GM23338 (cell line): Measurements from ENCODE around the gene ZNF740. TPM values are rescaled to one million over a fixed set of nuclear protein-coding genes. Genes with fewer than 3 reads are reported as not detected.

Source experiments
- ATAC-seq: fragments of 200-7000 bp; cut with Tn5 transposase; 3 replicates; pipeline ENCODE4 v1.9.1; 2020
- DNase-seq: peaks from one replicate; pipeline ENCODE4 v3.0.0-alpha.2; 2015; ENCODE audit warnings: low spot score
- H2AFZ ChIP-seq: fragments of 200-600 bp; sonication (generic); 2 replicates; pipeline ENCODE4 v1.8.0; 2016; ENCODE audit warnings: antibody characterized with exemption, mild to moderate bottlenecking, moderate library complexity
- H3F3A ChIP-seq: fragments of 200-600 bp; sonication (generic); replicated peaks from 2 replicates; pipeline ENCODE4 v1.8.0; 2017; ENCODE audit warnings: antibody characterized with exemption, mixed run types, low read depth
- H3K27ac ChIP-seq: fragments of 200-600 bp; sonication (generic); 2 replicates; pipeline ENCODE4 v1.6.1; 2016; ENCODE audit warnings: low read depth
- H3K27me3 ChIP-seq: fragments of 200-600 bp; sonication (generic); 2 replicates; pipeline ENCODE4 v1.8.0; 2016; ENCODE audit warnings: mild to moderate bottlenecking, mixed run types, moderate library complexity; ENCODE audit not compliant: insufficient read depth
- H3K36me3 ChIP-seq: fragments of 200-600 bp; sonication (generic); 2 replicates; pipeline ENCODE4 v1.8.0; 2016; ENCODE audit warnings: mild to moderate bottlenecking; ENCODE audit not compliant: insufficient read depth
- H3K4me1 ChIP-seq: fragments of 200-600 bp; sonication (generic); 2 replicates; pipeline ENCODE4 v1.8.0; 2016; ENCODE audit warnings: mild to moderate bottlenecking, moderate library complexity; ENCODE audit not compliant: insufficient read depth
- H3K4me2 ChIP-seq: fragments of 200-600 bp; sonication (generic); 2 replicates; pipeline ENCODE4 v1.7.1; 2017; ENCODE audit warnings: mixed run types
- H3K4me3 ChIP-seq: fragments of 200-600 bp; sonication (generic); 2 replicates; pipeline ENCODE4 v1.6.1; 2016; ENCODE audit warnings: mixed run types
- H3K79me2 ChIP-seq: fragments of 200-600 bp; sonication (generic); replicated peaks from 2 replicates; pipeline ENCODE4 v1.8.0; 2017; ENCODE audit warnings: mild to moderate bottlenecking; ENCODE audit not compliant: insufficient read depth
- H3K9me2 ChIP-seq: fragments of 200-600 bp; sonication (generic); 2 replicates; pipeline ENCODE4 v1.8.0; 2017; ENCODE audit not compliant: insufficient read depth
- H4K20me1 ChIP-seq: fragments of 200-600 bp; sonication (generic); replicated peaks from 2 replicates; pipeline ENCODE4 v1.8.0; 2017; ENCODE audit warnings: mild to moderate bottlenecking; ENCODE audit not compliant: insufficient read depth
- H3K27ac Mint-ChIP-seq: 2 replicates; pipeline ENCODE4 v1.8.0; 2020; ENCODE audit warnings: inconsistent platforms, mild to moderate bottlenecking, moderate library complexity, mixed read lengths
- H3K27me3 Mint-ChIP-seq: 3 replicates; pipeline ENCODE4 v1.8.0; 2022; ENCODE audit warnings: low read depth, mild to moderate bottlenecking, moderate library complexity, mixed read lengths, inconsistent platforms; ENCODE audit not compliant: insufficient read depth, poor library complexity
- H3K36me3 Mint-ChIP-seq: 3 replicates; pipeline ENCODE4 v1.8.0; 2021; ENCODE audit warnings: low read depth, mild to moderate bottlenecking, inconsistent platforms, moderate library complexity, mixed read lengths
- H3K4me1 Mint-ChIP-seq: 3 replicates; pipeline ENCODE4 v1.8.0; 2020; ENCODE audit warnings: mild to moderate bottlenecking, inconsistent platforms, mixed read lengths
- H3K4me3 Mint-ChIP-seq: 3 replicates; pipeline ENCODE4 v1.8.0; 2021; ENCODE audit warnings: moderate library complexity, mild to moderate bottlenecking, inconsistent platforms, mixed read lengths
- H3K9me3 Mint-ChIP-seq: 3 replicates; pipeline ENCODE4 v1.8.0; 2020; ENCODE audit warnings: moderate library complexity, mild to moderate bottlenecking, inconsistent platforms, mixed read lengths
- CREB1 ChIP-seq: fragments of 250-450 bp; sonication (Bioruptor Pico); IDR thresholded peaks from 2 replicates; pipeline ENCODE4 v1.5.0; 2020; ENCODE audit warnings: low read depth, mild to moderate bottlenecking, moderate library complexity
- EZH2 ChIP-seq: fragments of 200-600 bp; sonication (generic); IDR thresholded peaks from one replicate; pipeline ENCODE4 v1.8.0; 2017; ENCODE audit warnings: antibody characterized with exemption, mild to moderate bottlenecking, low read depth; ENCODE audit not compliant: unreplicated experiment
- EZH2phosphoT487 ChIP-seq: fragments of 200-600 bp; sonication (generic); IDR thresholded peaks from one replicate; pipeline ENCODE4 v1.8.1; 2018; ENCODE audit warnings: antibody characterized with exemption; ENCODE audit not compliant: unreplicated experiment
- JUNB ChIP-seq: IDR thresholded peaks from one replicate; pipeline ENCODE4 v1.6.1; 2016; ENCODE audit warnings: antibody characterized with exemption; ENCODE audit not compliant: unreplicated experiment
- NANOG ChIP-seq: IDR thresholded peaks from 2 replicates; pipeline ENCODE4 v1.6.1; 2016; ENCODE audit warnings: antibody characterized with exemption, borderline replicate concordance
- POLR2AphosphoS5 ChIP-seq: IDR thresholded peaks from 2 replicates; pipeline ENCODE4 v1.6.1; 2016; ENCODE audit warnings: antibody characterized with exemption, low read depth
- STAT1 ChIP-seq: IDR thresholded peaks from one replicate; pipeline ENCODE4 v1.6.1; 2016; ENCODE audit warnings: antibody characterized with exemption; ENCODE audit not compliant: unreplicated experiment
- ZNF114 ChIP-seq: fragments of 250-450 bp; sonication (Bioruptor Pico); IDR thresholded peaks from 2 replicates; pipeline ENCODE4 v1.5.0; 2020; ENCODE audit warnings: mild to moderate bottlenecking, moderate library complexity
- ZNF331 ChIP-seq: fragments of 250-450 bp; sonication (Bioruptor Pico); IDR thresholded peaks from 2 replicates; pipeline ENCODE4 v1.5.0; 2020; ENCODE audit warnings: low read depth, mild to moderate bottlenecking, moderate library complexity
- polyA plus RNA-seq: library from polyadenylated mRNA; unstranded; fragments of >200 nt; fragmentation: Nextera tagmentation; extraction: Ambion mirVana; gene quantifications from 2 replicates; pipeline ENCODE4 v1.2.1, GENCODE V29; 2016
- total RNA-seq: library from RNA; depleted of rRNA; stranded (reverse); fragments of >200 nt; shearing (Covaris generic); gene quantifications from 2 replicates; pipeline ENCODE4 v1.2.3, GENCODE V29; 2014
- TF ChIP-seq, protein P1 (sequence below): IDR thresholded peaks from 2 replicates; pipeline ENCODE4 v1.6.1; 2016; ENCODE audit warnings: antibody characterized with exemption
- TF ChIP-seq, protein P2 (sequence below), 2 experiments: fragments of 200-600 bp in 1 of 2; sonication (generic) in 1 of 2; conservative IDR thresholded peaks; 2 replicates each; pipeline versions ENCODE4 v1.5.1 to v1.6.1; 2016 to 2017; ENCODE audit warnings: antibody characterized with exemption in 2 of 2, low read depth in 2 of 2, mild to moderate bottlenecking in 2 of 2, moderate library complexity in 1 of 2
- TF ChIP-seq, protein P3 (sequence below): fragments of 250-450 bp; sonication (Bioruptor Pico); IDR thresholded peaks from 2 replicates; pipeline ENCODE4 v1.5.0; 2020; ENCODE audit warnings: mild to moderate bottlenecking, moderate library complexity
- TF ChIP-seq, protein P4 (sequence below): IDR thresholded peaks from one replicate; pipeline ENCODE4 v1.6.1; 2018; ENCODE audit warnings: antibody characterized with exemption; ENCODE audit not compliant: unreplicated experiment

ZNF740 gene
- total and polyA plus RNA-seq, 2 experiments from 2014 or later, result 2.6 to 13.0 TPM

DNA sequence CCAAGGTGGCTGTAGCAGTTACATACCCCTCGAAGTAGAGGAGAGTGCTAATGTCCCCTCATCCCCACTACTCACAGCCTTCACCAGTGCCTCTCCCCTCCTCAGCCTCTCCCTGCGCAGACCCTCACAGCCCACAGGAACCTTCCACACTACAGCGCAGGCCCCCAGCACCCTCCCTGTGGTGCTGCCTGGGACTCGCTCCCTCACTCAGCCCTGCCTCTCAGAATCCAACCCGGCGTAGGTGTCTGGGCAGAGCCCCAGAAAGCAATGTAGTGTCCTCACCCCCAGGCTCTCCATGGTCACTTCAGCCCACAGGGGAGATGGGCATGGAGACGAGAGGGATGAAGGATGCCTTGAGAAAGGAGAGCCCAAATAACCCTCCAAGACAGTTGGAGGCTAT, 10.9 kb upstream of the ZNF740 start:
- Histone ChIP-seq H4K20me1 (peaks cover 5% of the 10 kb centered on the region), H3K36me3 (no peaks in the 10 kb centered on the region), H3K4me3 (no peak overlapping the region), H3K4me1 (no peaks in the 10 kb centered on the region), H3K27ac (no peak overlapping the region), H3K79me2 (no peaks in the 10 kb centered on the region), H3K27me3 (peaks cover 56% of the 10 kb centered on the region), H3K9me2 (no peaks in the 10 kb centered on the region), H2AFZ (no peak overlapping the region), H3K4me2 (no peak overlapping the region), H3F3A (no peaks in the 10 kb centered on the region)
- DNase-seq (no peak), ATAC-seq (no peak)
- peaks cover 50% of the 10 kb centered on the region for H3K27me3 Mint-ChIP-seq
- peaks cover 2% of the 10 kb centered on the region; the same call in 1 of the 3 replicates for H3K36me3 Mint-ChIP-seq
- H3K4me3 Mint-ChIP-seq, result no peak overlapping the region
- no peaks in the 10 kb centered on the region for H3K9me3 Mint-ChIP-seq
- H3K4me1 Mint-ChIP-seq, result peaks cover 11% of the 10 kb centered on the region
- no peak overlapping the region for H3K27ac Mint-ChIP-seq
- TF ChIP-seq, protein P1, sequence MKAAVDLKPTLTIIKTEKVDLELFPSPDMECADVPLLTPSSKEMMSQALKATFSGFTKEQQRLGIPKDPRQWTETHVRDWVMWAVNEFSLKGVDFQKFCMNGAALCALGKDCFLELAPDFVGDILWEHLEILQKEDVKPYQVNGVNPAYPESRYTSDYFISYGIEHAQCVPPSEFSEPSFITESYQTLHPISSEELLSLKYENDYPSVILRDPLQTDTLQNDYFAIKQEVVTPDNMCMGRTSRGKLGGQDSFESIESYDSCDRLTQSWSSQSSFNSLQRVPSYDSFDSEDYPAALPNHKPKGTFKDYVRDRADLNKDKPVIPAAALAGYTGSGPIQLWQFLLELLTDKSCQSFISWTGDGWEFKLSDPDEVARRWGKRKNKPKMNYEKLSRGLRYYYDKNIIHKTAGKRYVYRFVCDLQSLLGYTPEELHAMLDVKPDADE, result no peak
- no peak for TF ChIP-seq NANOG
- TF ChIP-seq STAT1, result no peak
- TF ChIP-seq ZNF331 (CRISPR knock-in tag), result no peak
- TF ChIP-seq, protein P2, sequence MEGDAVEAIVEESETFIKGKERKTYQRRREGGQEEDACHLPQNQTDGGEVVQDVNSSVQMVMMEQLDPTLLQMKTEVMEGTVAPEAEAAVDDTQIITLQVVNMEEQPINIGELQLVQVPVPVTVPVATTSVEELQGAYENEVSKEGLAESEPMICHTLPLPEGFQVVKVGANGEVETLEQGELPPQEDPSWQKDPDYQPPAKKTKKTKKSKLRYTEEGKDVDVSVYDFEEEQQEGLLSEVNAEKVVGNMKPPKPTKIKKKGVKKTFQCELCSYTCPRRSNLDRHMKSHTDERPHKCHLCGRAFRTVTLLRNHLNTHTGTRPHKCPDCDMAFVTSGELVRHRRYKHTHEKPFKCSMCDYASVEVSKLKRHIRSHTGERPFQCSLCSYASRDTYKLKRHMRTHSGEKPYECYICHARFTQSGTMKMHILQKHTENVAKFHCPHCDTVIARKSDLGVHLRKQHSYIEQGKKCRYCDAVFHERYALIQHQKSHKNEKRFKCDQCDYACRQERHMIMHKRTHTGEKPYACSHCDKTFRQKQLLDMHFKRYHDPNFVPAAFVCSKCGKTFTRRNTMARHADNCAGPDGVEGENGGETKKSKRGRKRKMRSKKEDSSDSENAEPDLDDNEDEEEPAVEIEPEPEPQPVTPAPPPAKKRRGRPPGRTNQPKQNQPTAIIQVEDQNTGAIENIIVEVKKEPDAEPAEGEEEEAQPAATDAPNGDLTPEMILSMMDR (conservative IDR thresholded peaks at IDR 0.05; ENCODE audit: low read depth in 2 of 2), result no peak
- no peak for TF ChIP-seq POLR2AphosphoS5
- no peak for TF ChIP-seq JUNB
- no peak for TF ChIP-seq CREB1
- no peak for TF ChIP-seq EZH2phosphoT487
- TF ChIP-seq, protein P3, sequence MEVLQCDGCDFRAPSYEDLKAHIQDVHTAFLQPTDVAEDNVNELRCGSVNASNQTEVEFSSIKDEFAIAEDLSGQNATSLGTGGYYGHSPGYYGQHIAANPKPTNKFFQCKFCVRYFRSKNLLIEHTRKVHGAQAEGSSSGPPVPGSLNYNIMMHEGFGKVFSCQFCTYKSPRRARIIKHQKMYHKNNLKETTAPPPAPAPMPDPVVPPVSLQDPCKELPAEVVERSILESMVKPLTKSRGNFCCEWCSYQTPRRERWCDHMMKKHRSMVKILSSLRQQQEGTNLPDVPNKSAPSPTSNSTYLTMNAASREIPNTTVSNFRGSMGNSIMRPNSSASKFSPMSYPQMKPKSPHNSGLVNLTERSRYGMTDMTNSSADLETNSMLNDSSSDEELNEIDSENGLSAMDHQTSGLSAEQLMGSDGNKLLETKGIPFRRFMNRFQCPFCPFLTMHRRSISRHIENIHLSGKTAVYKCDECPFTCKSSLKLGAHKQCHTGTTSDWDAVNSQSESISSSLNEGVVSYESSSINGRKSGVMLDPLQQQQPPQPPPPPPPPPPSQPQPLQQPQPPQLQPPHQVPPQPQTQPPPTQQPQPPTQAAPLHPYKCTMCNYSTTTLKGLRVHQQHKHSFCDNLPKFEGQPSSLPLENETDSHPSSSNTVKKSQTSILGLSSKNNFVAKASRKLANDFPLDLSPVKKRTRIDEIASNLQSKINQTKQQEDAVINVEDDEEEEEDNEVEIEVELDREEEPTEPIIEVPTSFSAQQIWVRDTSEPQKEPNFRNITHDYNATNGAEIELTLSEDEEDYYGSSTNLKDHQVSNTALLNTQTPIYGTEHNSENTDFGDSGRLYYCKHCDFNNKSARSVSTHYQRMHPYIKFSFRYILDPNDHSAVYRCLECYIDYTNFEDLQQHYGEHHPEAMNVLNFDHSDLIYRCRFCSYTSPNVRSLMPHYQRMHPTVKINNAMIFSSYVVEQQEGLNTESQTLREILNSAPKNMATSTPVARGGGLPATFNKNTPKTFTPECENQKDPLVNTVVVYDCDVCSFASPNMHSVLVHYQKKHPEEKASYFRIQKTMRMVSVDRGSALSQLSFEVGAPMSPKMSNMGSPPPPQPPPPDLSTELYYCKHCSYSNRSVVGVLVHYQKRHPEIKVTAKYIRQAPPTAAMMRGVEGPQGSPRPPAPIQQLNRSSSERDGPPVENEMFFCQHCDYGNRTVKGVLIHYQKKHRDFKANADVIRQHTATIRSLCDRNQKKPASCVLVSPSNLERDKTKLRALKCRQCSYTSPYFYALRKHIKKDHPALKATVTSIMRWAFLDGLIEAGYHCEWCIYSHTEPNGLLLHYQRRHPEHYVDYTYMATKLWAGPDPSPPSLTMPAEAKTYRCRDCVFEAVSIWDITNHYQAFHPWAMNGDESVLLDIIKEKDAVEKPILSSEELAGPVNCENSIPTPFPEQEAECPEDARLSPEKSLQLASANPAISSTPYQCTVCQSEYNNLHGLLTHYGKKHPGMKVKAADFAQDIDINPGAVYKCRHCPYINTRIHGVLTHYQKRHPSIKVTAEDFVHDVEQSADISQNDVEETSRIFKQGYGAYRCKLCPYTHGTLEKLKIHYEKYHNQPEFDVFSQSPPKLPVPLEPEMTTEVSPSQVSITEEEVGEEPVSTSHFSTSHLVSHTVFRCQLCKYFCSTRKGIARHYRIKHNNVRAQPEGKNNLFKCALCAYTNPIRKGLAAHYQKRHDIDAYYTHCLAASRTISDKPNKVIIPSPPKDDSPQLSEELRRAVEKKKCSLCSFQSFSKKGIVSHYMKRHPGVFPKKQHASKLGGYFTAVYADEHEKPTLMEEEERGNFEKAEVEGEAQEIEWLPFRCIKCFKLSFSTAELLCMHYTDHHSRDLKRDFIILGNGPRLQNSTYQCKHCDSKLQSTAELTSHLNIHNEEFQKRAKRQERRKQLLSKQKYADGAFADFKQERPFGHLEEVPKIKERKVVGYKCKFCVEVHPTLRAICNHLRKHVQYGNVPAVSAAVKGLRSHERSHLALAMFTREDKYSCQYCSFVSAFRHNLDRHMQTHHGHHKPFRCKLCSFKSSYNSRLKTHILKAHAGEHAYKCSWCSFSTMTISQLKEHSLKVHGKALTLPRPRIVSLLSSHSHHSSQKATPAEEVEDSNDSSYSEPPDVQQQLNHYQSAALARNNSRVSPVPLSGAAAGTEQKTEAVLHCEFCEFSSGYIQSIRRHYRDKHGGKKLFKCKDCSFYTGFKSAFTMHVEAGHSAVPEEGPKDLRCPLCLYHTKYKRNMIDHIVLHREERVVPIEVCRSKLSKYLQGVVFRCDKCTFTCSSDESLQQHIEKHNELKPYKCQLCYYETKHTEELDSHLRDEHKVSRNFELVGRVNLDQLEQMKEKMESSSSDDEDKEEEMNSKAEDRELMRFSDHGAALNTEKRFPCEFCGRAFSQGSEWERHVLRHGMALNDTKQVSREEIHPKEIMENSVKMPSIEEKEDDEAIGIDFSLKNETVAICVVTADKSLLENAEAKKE (CRISPR knock-in tag), result no peak
- TF ChIP-seq EZH2, result no peak
- TF ChIP-seq ZNF114 (CRISPR knock-in tag), result no peak
- TF ChIP-seq, protein P4, sequence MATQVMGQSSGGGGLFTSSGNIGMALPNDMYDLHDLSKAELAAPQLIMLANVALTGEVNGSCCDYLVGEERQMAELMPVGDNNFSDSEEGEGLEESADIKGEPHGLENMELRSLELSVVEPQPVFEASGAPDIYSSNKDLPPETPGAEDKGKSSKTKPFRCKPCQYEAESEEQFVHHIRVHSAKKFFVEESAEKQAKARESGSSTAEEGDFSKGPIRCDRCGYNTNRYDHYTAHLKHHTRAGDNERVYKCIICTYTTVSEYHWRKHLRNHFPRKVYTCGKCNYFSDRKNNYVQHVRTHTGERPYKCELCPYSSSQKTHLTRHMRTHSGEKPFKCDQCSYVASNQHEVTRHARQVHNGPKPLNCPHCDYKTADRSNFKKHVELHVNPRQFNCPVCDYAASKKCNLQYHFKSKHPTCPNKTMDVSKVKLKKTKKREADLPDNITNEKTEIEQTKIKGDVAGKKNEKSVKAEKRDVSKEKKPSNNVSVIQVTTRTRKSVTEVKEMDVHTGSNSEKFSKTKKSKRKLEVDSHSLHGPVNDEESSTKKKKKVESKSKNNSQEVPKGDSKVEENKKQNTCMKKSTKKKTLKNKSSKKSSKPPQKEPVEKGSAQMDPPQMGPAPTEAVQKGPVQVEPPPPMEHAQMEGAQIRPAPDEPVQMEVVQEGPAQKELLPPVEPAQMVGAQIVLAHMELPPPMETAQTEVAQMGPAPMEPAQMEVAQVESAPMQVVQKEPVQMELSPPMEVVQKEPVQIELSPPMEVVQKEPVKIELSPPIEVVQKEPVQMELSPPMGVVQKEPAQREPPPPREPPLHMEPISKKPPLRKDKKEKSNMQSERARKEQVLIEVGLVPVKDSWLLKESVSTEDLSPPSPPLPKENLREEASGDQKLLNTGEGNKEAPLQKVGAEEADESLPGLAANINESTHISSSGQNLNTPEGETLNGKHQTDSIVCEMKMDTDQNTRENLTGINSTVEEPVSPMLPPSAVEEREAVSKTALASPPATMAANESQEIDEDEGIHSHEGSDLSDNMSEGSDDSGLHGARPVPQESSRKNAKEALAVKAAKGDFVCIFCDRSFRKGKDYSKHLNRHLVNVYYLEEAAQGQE, result no peak
